ENCODE measurements around the gene TMEM255B. TPM values are rescaled to one million over a fixed set of nuclear protein-coding genes. Genes with fewer than 3 reads are reported as not detected.
A peak's percentile ranks its signal among the peaks of the same experiment; 100 is the strongest.

TMEM255B gene
- total RNA-seq, 1 experiment from 2014 or later = 7.7 TPM

GRCh38 chr13:113723410-113724015 lies 35.5 kb upstream of the TMEM255B start:
- Histone ChIP-seq H3K4me3 (replicated peaks in 1 of 2; ENCODE audit: low read depth in 1 of 2, low read length in 2 of 2) (no peak overlapping the region), H3K36me3 (ENCODE audit: control insufficient read depth in 1 of 2, insufficient read depth in 2 of 2, low read length in 2 of 2) (no peaks in the 10 kb centered on the region), H4K20me1 (ENCODE audit: insufficient read depth) (no peaks in the 10 kb centered on the region), H3K4me2 (ENCODE audit: low read length) (no peak overlapping the region), H3K79me2 (ENCODE audit: insufficient read depth, low read length) (no peaks in the 10 kb centered on the region), H3K9me3 (ENCODE audit: control insufficient read depth in 1 of 2, insufficient read depth in 1 of 2, low read depth in 1 of 2, low read length in 2 of 2) (no peaks in the 10 kb centered on the region), H3K9me2 (ENCODE audit: insufficient read depth) (no peaks in the 10 kb centered on the region), H3K27me3 (ENCODE audit: insufficient read depth, low read length) (no peaks in the 10 kb centered on the region), H3K4me1 (ENCODE audit: control insufficient read depth in 1 of 2, insufficient read depth in 2 of 2, low read length in 2 of 2) (peaks cover 2 to 6% of the 10 kb centered on the region in 2 experiments; a peak in 2 of 4 replicates), H2AFZ (ENCODE audit: low read depth, low read length, poor library complexity, severe bottlenecking) (no peak overlapping the region), H3K9ac (ENCODE audit: low read length) (no peak overlapping the region), H3K27ac (ENCODE audit: low read depth, low read length) (no peak overlapping the region)
- DNase-seq (ENCODE audit: low read depth, low spot score) (no peak), ATAC-seq (no peak)
- CTCF ChIA-PET = no interaction called here
- TF ChIP-seq ATF3 (IDR thresholded peaks at IDR 0.05) (no peak), EZH2phosphoT487 (IDR thresholded peaks at IDR 0.05; ENCODE audit: borderline replicate concordance) (no peak), SP1 (IDR thresholded peaks at IDR 0.05; ENCODE audit: low read depth) (no peak), POLR2A (IDR thresholded peaks at IDR 0.05; ENCODE audit: borderline replicate concordance, extremely low read depth, insufficient read depth, insufficient read length) (no peak), MAX (IDR thresholded peaks at IDR 0.05) (no peak), ELF1 (IDR thresholded peaks at IDR 0.05; ENCODE audit: borderline replicate concordance, low read depth) (no peak), EZH2 (IDR thresholded peaks at IDR 0.05) (no peak)
- BruUV-seq (replicated peaks) = no TSS peak
- POLR2A ChIA-PET = no interaction called here
- intact Hi-C loops (cut with micrococcal nuclease) = no loop called here
- RAD21 ChIA-PET (ENCODE audit: low non-redundant PET in 1 of 2, low total read pairs in 2 of 2, uncharacterized antibody in 2 of 2, unreplicated experiment in 2 of 2) = no interaction called here

- H3K4me3 ChIP-seq (replicated peaks in 1 of 2; ENCODE audit: low read depth in 1 of 2, low read length in 2 of 2) = no peak overlapping the region
- H3K36me3 ChIP-seq (ENCODE audit: control insufficient read depth in 1 of 2, insufficient read depth in 2 of 2, low read length in 2 of 2) = no peaks in the 10 kb centered on the region
- H3K9ac ChIP-seq (ENCODE audit: low read length) = no peak overlapping the region
- DNase-seq (ENCODE audit: low read depth, low spot score) = no peak
- H3K9me2 ChIP-seq (ENCODE audit: insufficient read depth) = no peaks in the 10 kb centered on the region
- no TSS peak for BruUV-seq (replicated peaks)
- intact Hi-C loops (cut with micrococcal nuclease) = no loop called here
- H3K4me2 ChIP-seq (ENCODE audit: low read length) = peak overlapping the region; percentile 65
- H3K27ac ChIP-seq (ENCODE audit: low read depth, low read length) = no peak overlapping the region
- H3K27me3 ChIP-seq (ENCODE audit: insufficient read depth, low read length) = no peaks in the 10 kb centered on the region
- ATAC-seq = peak; percentile 7; the same call in 1 of the 2 replicates
- H3K9me3 ChIP-seq (ENCODE audit: control insufficient read depth in 1 of 2, insufficient read depth in 1 of 2, low read depth in 1 of 2, low read length in 2 of 2) = no peaks in the 10 kb centered on the region
- ChIA-PET CTCF (interaction anchor here (0.8 to 1.0 kb wide), 4 partner anchors 27 to 246 kb away, joined by 3 to 4 read pairs (median 3); no protein-coding TSS in a partner anchor), RAD21 (ENCODE audit: low non-redundant PET in 1 of 2, low total read pairs in 2 of 2, uncharacterized antibody in 2 of 2, unreplicated experiment in 2 of 2) (no interaction called here), POLR2A (no interaction called here)
- H3K79me2 ChIP-seq (ENCODE audit: insufficient read depth, low read length) = no peaks in the 10 kb centered on the region
- no peaks in the 10 kb centered on the region for H4K20me1 ChIP-seq (ENCODE audit: insufficient read depth)
- H2AFZ ChIP-seq (ENCODE audit: low read depth, low read length, poor library complexity, severe bottlenecking) = no peak overlapping the region
- peaks cover 2 to 6% of the 10 kb centered on the region in 2 experiments; a peak in 2 of 4 replicates for H3K4me1 ChIP-seq (ENCODE audit: control insufficient read depth in 1 of 2, insufficient read depth in 2 of 2, low read length in 2 of 2)
- TF ChIP-seq SP1 (IDR thresholded peaks at IDR 0.05; ENCODE audit: low read depth) (no peak), SRF (IDR thresholded peaks at IDR 0.05; ENCODE audit: low read depth) (no peak), CTCF (IDR thresholded peaks at IDR 0.05 in 2 of 3, conservative IDR thresholded peaks at IDR 0.05 in 1 of 3; ENCODE audit: borderline replicate concordance in 1 of 3, insufficient read depth in 1 of 3, low read depth in 2 of 3, low read length in 2 of 3) (no peak), POLR2AphosphoS5 (IDR thresholded peaks at IDR 0.05; ENCODE audit: low read depth, low read length) (no peak), FOSL1 (IDR thresholded peaks at IDR 0.05; ENCODE audit: low read depth) (no peak), EGR1 (IDR thresholded peaks at IDR 0.05; ENCODE audit: low read depth) (no peak), YY1 (IDR thresholded peaks at IDR 0.05; ENCODE audit: extremely low read depth, insufficient replicate concordance, low read depth, low read length) (no peak), SIN3A (IDR thresholded peaks at IDR 0.05; ENCODE audit: low read depth) (no peak), POLR2A (IDR thresholded peaks at IDR 0.05; ENCODE audit: borderline replicate concordance, extremely low read depth, insufficient read depth, insufficient read length) (no peak), CEBPB (IDR thresholded peaks at IDR 0.05; ENCODE audit: low read depth) (no peak), RAD21 (IDR thresholded peaks at IDR 0.05; ENCODE audit: low read depth) (no peak), MAX (IDR thresholded peaks at IDR 0.05) (no peak), ZFX (IDR thresholded peaks at IDR 0.05) (no peak)
Measured at GRCh38 chr13:113724016-113724758, 34.8 kb upstream of the TMEM255B start.
